ENCODE data around the gene SEMA4A. TPM values are rescaled to one million over a fixed set of nuclear protein-coding genes. Genes with fewer than 3 reads are reported as not detected.

SEMA4A gene
- total RNA-seq, 1 donor from 2014 or later = 7.0 TPM

DNA sequence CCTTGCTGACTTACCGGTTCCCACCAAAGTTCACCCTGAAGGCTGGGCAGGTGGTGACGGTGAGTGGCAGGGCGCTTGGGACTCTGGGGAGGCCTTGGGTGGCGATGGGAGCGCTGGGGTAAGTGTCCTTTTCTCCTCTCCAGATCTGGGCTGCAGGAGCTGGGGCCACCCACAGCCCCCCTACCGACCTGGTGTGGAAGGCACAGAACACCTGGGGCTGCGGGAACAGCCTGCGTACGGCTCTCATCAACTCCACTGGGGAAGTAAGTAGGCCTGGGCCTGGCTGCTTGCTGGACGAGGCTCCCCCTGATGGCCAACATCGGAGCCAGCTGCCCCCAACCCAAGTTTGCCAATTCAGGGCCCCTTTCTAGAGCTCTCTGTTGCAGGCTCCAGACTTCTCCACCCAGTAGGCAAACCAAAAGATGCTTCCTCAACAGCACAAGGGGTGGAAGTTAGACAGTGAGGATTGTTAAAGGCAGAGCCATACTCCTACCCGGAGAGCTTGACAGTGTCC is 16.4 kb upstream of the SEMA4A start:
- no peak for TF ChIP-seq CTCF (IDR thresholded peaks at IDR 0.05)
- no peak for ATAC-seq (ENCODE audit: low read depth)
- ChIA-PET POLR2A (no interaction called here), CTCF (no interaction called here)
- peaks cover 6% of the 10 kb centered on the region for H3K27me3 Mint-ChIP-seq
- no peak overlapping the region for H3K4me3 Mint-ChIP-seq
- H3K27ac Mint-ChIP-seq = no peak overlapping the region
- H3K9me3 Mint-ChIP-seq = no peaks in the 10 kb centered on the region
- H3K4me1 Mint-ChIP-seq = no peaks in the 10 kb centered on the region
- intact Hi-C loops (cut with micrococcal nuclease) = no loop called here
- peaks cover 19% of the 10 kb centered on the region for H3K36me3 Mint-ChIP-seq (ENCODE audit: low read depth)
- no peak for DNase-seq

- no peak overlapping the region for H3K27ac Mint-ChIP-seq
- intact Hi-C loops (cut with micrococcal nuclease) = no loop called here
- POLR2A ChIA-PET = no interaction called here
- no peak for TF ChIP-seq CTCF (IDR thresholded peaks at IDR 0.05)
- peaks cover 6% of the 10 kb centered on the region for H3K27me3 Mint-ChIP-seq
- DNase-seq (no peak), ATAC-seq (ENCODE audit: low read depth) (no peak)
- no peaks in the 10 kb centered on the region for H3K9me3 Mint-ChIP-seq
- no peaks in the 10 kb centered on the region for H3K4me1 Mint-ChIP-seq
- no peak overlapping the region for H3K4me3 Mint-ChIP-seq
- peaks cover 19% of the 10 kb centered on the region for H3K36me3 Mint-ChIP-seq (ENCODE audit: low read depth)
- CTCF ChIA-PET = no interaction called here
These were observed 14.9 kb upstream of the SEMA4A start for GRCh38 chr1:156138458-156138867.

DNA sequence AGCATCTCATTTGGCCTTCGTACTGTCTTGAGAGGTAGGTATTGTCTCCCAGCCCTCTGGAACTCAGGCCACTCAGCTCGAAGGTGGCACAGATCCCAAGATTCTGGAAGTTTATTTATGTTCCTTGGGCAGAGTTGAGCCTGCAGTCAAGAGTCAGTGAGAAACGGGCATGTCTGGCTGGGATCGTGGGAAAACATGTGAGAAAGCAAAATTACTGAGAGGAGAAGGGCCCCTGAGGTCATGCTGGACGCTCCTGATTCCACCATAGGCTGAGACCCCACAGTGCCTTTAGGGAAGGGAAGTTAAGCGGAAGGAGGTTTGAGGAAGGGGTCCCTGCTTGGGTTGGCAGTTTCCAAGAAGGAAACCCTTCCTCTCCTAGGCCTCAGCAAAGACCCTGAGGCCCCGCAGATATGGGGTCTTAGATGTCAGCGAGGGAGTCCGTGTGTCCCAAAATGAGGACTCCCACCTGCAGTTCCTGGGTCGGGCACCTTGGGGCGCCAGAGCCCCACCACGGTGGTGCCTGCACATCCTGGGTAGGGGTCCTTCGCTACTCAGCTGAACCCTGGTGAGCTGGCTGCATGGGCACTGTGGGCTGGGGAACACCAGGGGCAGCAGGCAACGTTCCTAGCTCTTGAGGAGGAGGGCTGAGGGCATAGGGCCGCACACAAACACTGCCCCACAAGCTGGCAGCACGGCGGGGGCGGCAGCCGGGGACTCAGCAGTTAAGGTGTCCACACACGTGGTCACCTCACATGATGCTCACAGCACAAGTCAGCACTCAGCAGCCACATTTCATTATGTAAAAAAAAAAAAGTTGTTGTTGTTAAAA is 12.3 kb upstream of the SEMA4A start:
- Mint-ChIP-seq H3K27me3 (peaks cover 9% of the 10 kb centered on the region), H3K4me3 (no peak overlapping the region), H3K9me3 (no peaks in the 10 kb centered on the region), H3K4me1 (peaks cover 3% of the 10 kb centered on the region), H3K27ac (peak overlapping the region; percentile 13), H3K36me3 (ENCODE audit: low read depth) (peaks cover 10% of the 10 kb centered on the region)
- intact Hi-C loops (cut with micrococcal nuclease) = loop anchor here (1.0 kb wide), 1 partner anchor 84 kb away; no protein-coding TSS in a partner anchor
- no peak for TF ChIP-seq CTCF (IDR thresholded peaks at IDR 0.05)
- no peak for DNase-seq
- ChIA-PET CTCF (interaction anchor here (0.8 to 13.6 kb wide), 4 partner anchors 10 to 86 kb away, joined by 3 to 215 read pairs (median 3); no protein-coding TSS in a partner anchor), POLR2A (interaction anchor here (0.7 kb wide), 1 partner anchor 80 kb away, joined by 3 read pairs; no protein-coding TSS in a partner anchor)
- ATAC-seq (ENCODE audit: low read depth) = no peak

- POLR2A ChIA-PET = no interaction called here
- intact Hi-C loops (cut with micrococcal nuclease) = no loop called here
- no peaks in the 10 kb centered on the region for H3K36me3 Mint-ChIP-seq (ENCODE audit: low read depth)
- H3K4me3 Mint-ChIP-seq = no peak overlapping the region
- TF ChIP-seq CTCF (IDR thresholded peaks at IDR 0.05) = no peak
- CTCF ChIA-PET = interaction anchor here (2.1 to 13.6 kb wide), 2 partner anchors 83 to 175 kb away, joined by 9 to 215 read pairs; no protein-coding TSS in a partner anchor
- H3K27me3 Mint-ChIP-seq = peaks cover 7% of the 10 kb centered on the region
- no peaks in the 10 kb centered on the region for H3K9me3 Mint-ChIP-seq
- H3K27ac Mint-ChIP-seq = no peak overlapping the region
- H3K4me1 Mint-ChIP-seq = peaks cover 26% of the 10 kb centered on the region
- ATAC-seq (ENCODE audit: low read depth) = no peak
- DNase-seq = no peak
These were observed 9.5 kb upstream of the SEMA4A start for GRCh38 chr1:156143765-156144489.

GRCh38 chr1:156144742-156145141 is 8.6 kb upstream of the SEMA4A start:
- no peak for TF ChIP-seq CTCF (IDR thresholded peaks at IDR 0.05)
- DNase-seq (no peak), ATAC-seq (ENCODE audit: low read depth) (no peak)
- POLR2A ChIA-PET = no interaction called here
- H3K36me3 Mint-ChIP-seq (ENCODE audit: low read depth) = no peaks in the 10 kb centered on the region
- no peak overlapping the region for H3K27ac Mint-ChIP-seq
- no peak overlapping the region for H3K4me3 Mint-ChIP-seq
- intact Hi-C loops (cut with micrococcal nuclease) = no loop called here
- no peaks in the 10 kb centered on the region for H3K9me3 Mint-ChIP-seq
- CTCF ChIA-PET = interaction anchor here (1.2 to 13.6 kb wide), 4 partner anchors 10 to 174 kb away, joined by 5 to 215 read pairs (median 12); partner anchors contain the start of gene SLC25A44
- H3K27me3 Mint-ChIP-seq = peaks cover 6% of the 10 kb centered on the region
- H3K4me1 Mint-ChIP-seq = peaks cover 34% of the 10 kb centered on the region
